ENCODE results near the gene SRSF6. TPM values are rescaled to one million over a fixed set of nuclear protein-coding genes. Genes with fewer than 3 reads are reported as not detected.

SRSF6 gene
- total RNA-seq, 1 donor from 2014 or later = 86.1 TPM

DNA sequence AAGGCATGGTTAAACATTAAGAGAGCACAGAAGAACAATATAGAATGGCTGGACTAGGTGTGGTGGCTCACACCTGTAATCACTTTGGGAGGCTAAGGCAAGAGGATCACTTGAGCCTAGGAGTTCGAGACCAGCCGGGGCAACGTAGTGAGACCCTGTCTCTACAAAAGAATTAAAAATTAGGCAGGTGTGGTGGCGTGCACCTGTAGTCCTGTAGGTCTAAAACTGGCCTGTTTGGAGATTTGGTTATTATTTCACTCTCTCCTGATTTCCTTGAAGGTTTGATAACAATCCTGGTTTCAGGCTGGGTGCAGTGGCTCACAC lies 15.6 kb downstream of the SRSF6 start:
- no peak overlapping the region for H3K4me3 ChIP-seq
- Mint-ChIP-seq H3K36me3 (peaks cover 6% of the 10 kb centered on the region), H3K9me3 (no peaks in the 10 kb centered on the region), H3K27ac (no peak overlapping the region), H3K4me3 (no peak overlapping the region), H3K27me3 (ENCODE audit: insufficient read depth, low read depth) (peaks cover 3% of the 10 kb centered on the region), H3K4me1 (peaks cover 2% of the 10 kb centered on the region)
- no peak overlapping the region for H3K4me2 ChIP-seq
- no peak overlapping the region for H3K9ac ChIP-seq
- DNase-seq (ENCODE audit: low spot score) = no peak
- TF ChIP-seq, protein P1, sequence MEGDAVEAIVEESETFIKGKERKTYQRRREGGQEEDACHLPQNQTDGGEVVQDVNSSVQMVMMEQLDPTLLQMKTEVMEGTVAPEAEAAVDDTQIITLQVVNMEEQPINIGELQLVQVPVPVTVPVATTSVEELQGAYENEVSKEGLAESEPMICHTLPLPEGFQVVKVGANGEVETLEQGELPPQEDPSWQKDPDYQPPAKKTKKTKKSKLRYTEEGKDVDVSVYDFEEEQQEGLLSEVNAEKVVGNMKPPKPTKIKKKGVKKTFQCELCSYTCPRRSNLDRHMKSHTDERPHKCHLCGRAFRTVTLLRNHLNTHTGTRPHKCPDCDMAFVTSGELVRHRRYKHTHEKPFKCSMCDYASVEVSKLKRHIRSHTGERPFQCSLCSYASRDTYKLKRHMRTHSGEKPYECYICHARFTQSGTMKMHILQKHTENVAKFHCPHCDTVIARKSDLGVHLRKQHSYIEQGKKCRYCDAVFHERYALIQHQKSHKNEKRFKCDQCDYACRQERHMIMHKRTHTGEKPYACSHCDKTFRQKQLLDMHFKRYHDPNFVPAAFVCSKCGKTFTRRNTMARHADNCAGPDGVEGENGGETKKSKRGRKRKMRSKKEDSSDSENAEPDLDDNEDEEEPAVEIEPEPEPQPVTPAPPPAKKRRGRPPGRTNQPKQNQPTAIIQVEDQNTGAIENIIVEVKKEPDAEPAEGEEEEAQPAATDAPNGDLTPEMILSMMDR (IDR thresholded peaks at IDR 0.05) = no peak
- no peak for TF ChIP-seq EZH2 (IDR thresholded peaks at IDR 0.05)
- no peak for TF ChIP-seq EZH2phosphoT487 (IDR thresholded peaks at IDR 0.05)
- no peak overlapping the region for H3K27ac ChIP-seq
- H3F3A ChIP-seq (ENCODE audit: low read depth) = no peaks in the 10 kb centered on the region
- no peaks in the 10 kb centered on the region for H3K9me3 ChIP-seq (ENCODE audit: low read depth)
- no peaks in the 10 kb centered on the region for H3K79me2 ChIP-seq (ENCODE audit: low read depth)
- H3K4me1 ChIP-seq = no peaks in the 10 kb centered on the region
- peaks cover 15% of the 10 kb centered on the region for H3K27me3 ChIP-seq
- H3K36me3 ChIP-seq = no peaks in the 10 kb centered on the region
- H4K20me1 ChIP-seq (ENCODE audit: low read depth) = no peaks in the 10 kb centered on the region
- no peak overlapping the region for H2AFZ ChIP-seq (replicated peaks)

DNA sequence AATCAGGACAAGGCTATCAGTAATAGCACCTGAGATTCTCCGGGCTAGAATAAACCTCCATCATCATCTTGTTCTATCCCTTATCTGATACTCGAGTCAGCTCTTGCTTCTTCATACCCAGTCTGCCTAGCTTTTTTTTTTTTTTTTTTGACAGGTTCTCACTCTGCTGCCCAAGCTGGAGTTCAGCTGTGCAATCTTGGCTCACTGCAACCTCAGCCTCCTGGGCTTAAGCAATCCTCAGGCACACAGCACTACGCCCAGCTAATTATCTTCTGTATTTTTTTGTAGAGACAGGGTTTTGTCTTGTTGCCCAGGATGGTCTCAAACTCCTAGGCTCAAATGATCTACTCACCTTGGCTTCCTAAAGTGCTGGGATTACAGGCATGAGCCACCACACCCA lies 19.5 kb downstream of the SRSF6 start:
- TF ChIP-seq EZH2 (IDR thresholded peaks at IDR 0.05) = no peak
- TF ChIP-seq EZH2phosphoT487 (IDR thresholded peaks at IDR 0.05) = no peak
- TF ChIP-seq, protein P1 (IDR thresholded peaks at IDR 0.05) = no peak
- H3K36me3 Mint-ChIP-seq = no peaks in the 10 kb centered on the region

DNA sequence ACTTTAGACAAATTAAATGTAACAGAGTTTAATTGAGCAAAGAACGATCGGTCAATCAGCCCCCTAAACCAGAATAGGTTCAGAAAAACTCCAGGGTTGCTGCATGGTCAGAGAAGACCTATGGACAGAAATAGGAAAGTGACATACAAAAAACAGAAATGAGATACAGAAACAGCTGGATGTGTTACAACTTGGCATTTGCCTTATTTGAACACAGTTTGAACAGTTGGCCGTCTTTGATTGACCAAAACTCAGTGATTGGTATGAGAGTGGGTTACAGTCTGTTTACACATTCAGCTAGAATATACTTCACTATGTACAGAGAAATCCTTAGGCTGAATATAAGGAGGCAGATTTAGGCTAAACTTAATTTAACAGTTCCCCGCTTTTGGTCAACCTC lies 19.9 kb downstream of the SRSF6 start:
- H3K36me3 ChIP-seq = no peaks in the 10 kb centered on the region
- H3K4me3 ChIP-seq = no peak overlapping the region
- no peaks in the 10 kb centered on the region for H3K4me1 ChIP-seq
- no peak overlapping the region for H3K27ac ChIP-seq
- no peaks in the 10 kb centered on the region for H4K20me1 ChIP-seq (ENCODE audit: low read depth)
- H3K9me3 Mint-ChIP-seq = no peaks in the 10 kb centered on the region
- no peaks in the 10 kb centered on the region for H3K36me3 Mint-ChIP-seq
- no peaks in the 10 kb centered on the region for H3K79me2 ChIP-seq (ENCODE audit: low read depth)
- DNase-seq (ENCODE audit: low spot score) = no peak
- TF ChIP-seq EZH2 (IDR thresholded peaks at IDR 0.05) = no peak
- TF ChIP-seq, protein P1 (IDR thresholded peaks at IDR 0.05) = no peak
- TF ChIP-seq EZH2phosphoT487 (IDR thresholded peaks at IDR 0.05) = no peak
- no peak overlapping the region for H3K27ac Mint-ChIP-seq
- no peak overlapping the region for H3K9ac ChIP-seq
- H3K4me1 Mint-ChIP-seq = no peaks in the 10 kb centered on the region
- H3K4me2 ChIP-seq = no peak overlapping the region
- H3K27me3 Mint-ChIP-seq (ENCODE audit: insufficient read depth, low read depth) = peaks cover 7% of the 10 kb centered on the region
- H3F3A ChIP-seq (ENCODE audit: low read depth) = no peaks in the 10 kb centered on the region
- no peak overlapping the region for H3K4me3 Mint-ChIP-seq
- no peak overlapping the region for H2AFZ ChIP-seq (replicated peaks)
- no peaks in the 10 kb centered on the region for H3K9me3 ChIP-seq (ENCODE audit: low read depth)
- H3K27me3 ChIP-seq = peaks cover 19% of the 10 kb centered on the region

More for the DNA sequence above, 19.5 kb downstream of the SRSF6 start:
- Histone ChIP-seq H2AFZ (replicated peaks) (no peak overlapping the region), H3F3A (ENCODE audit: low read depth) (no peaks in the 10 kb centered on the region), H3K9me3 (ENCODE audit: low read depth) (no peaks in the 10 kb centered on the region), H3K27me3 (peaks cover 19% of the 10 kb centered on the region), H3K79me2 (ENCODE audit: low read depth) (no peaks in the 10 kb centered on the region), H4K20me1 (ENCODE audit: low read depth) (no peaks in the 10 kb centered on the region), H3K4me3 (no peak overlapping the region), H3K36me3 (no peaks in the 10 kb centered on the region), H3K9ac (no peak overlapping the region), H3K27ac (no peak overlapping the region), H3K4me1 (no peaks in the 10 kb centered on the region), H3K4me2 (no peak overlapping the region)
- Mint-ChIP-seq H3K27me3 (ENCODE audit: insufficient read depth, low read depth) (peaks cover 5% of the 10 kb centered on the region), H3K4me1 (no peaks in the 10 kb centered on the region), H3K27ac (no peak overlapping the region), H3K9me3 (no peaks in the 10 kb centered on the region), H3K4me3 (no peak overlapping the region)
- DNase-seq (ENCODE audit: low spot score) = no peak

DNA sequence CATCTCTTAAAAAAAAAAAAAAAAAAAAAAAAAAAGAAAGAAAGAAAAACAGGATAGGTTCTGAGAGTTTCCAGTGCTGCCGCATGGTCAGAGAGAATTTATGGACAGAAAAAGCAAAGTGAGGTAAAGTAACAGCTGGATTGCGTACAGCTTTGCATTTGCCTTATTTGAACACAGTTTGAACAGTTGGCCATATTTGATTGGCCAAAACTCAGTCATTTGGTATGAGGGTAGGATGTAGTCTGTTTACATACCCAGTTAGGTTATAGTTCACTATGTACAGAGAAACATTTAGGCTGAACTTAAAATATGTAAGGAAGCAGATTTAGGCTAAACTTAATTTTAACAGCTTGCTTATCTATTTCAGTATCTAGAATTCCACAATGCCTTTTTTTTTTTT lies 32.3 kb downstream of the SRSF6 start:
- Mint-ChIP-seq H3K4me1 (no peaks in the 10 kb centered on the region), H3K36me3 (no peaks in the 10 kb centered on the region), H3K4me3 (no peak overlapping the region), H3K9me3 (peaks cover 19% of the 10 kb centered on the region), H3K27ac (no peak overlapping the region), H3K27me3 (ENCODE audit: insufficient read depth, low read depth) (peaks cover 4% of the 10 kb centered on the region)
- no peak overlapping the region for H3K27ac ChIP-seq
- H3K79me2 ChIP-seq (ENCODE audit: low read depth) = no peaks in the 10 kb centered on the region
- no peaks in the 10 kb centered on the region for H3F3A ChIP-seq (ENCODE audit: low read depth)
- H3K9me3 ChIP-seq (ENCODE audit: low read depth) = no peaks in the 10 kb centered on the region
- no peak overlapping the region for H3K4me3 ChIP-seq
- no peak for DNase-seq (ENCODE audit: low spot score)
- no peak overlapping the region for H3K9ac ChIP-seq
- H3K4me1 ChIP-seq = no peaks in the 10 kb centered on the region
- no peaks in the 10 kb centered on the region for H3K27me3 ChIP-seq
- H3K36me3 ChIP-seq = no peaks in the 10 kb centered on the region
- TF ChIP-seq EZH2phosphoT487 (IDR thresholded peaks at IDR 0.05) (no peak), EZH2 (IDR thresholded peaks at IDR 0.05) (no peak)
- TF ChIP-seq, protein P1 (IDR thresholded peaks at IDR 0.05) = no peak
- no peaks in the 10 kb centered on the region for H4K20me1 ChIP-seq (ENCODE audit: low read depth)
- H3K4me2 ChIP-seq = no peak overlapping the region
- H2AFZ ChIP-seq (replicated peaks) = no peak overlapping the region
